Panc1 (cell line): ENCODE measurements around the gene FAM149B1.

Experiments used
- POLR2AphosphoS5 ChIP-seq: IDR thresholded peaks from 2 replicates; pipeline ENCODE4 v1.6.1; 2012; ENCODE audit warnings: mild to moderate bottlenecking, low read depth, low read length, moderate library complexity
- SIN3A ChIP-seq: IDR thresholded peaks from 2 replicates; pipeline ENCODE4 v1.6.1; 2012; ENCODE audit warnings: low read depth, mild to moderate bottlenecking, low read length, moderate library complexity, borderline replicate concordance; ENCODE audit not compliant: insufficient read depth
- TCF7L2 ChIP-seq: IDR thresholded peaks from 2 replicates; pipeline ENCODE4 v1.6.1; 2011; ENCODE audit warnings: mild to moderate bottlenecking, low read depth, low read length, inconsistent platforms
- TF ChIP-seq, protein P1 (sequence below): fragments of 450-650 bp; IDR thresholded peaks from 2 replicates; pipeline ENCODE4 v1.5.1; 2017; ENCODE audit warnings: mild to moderate bottlenecking
- TF ChIP-seq, protein P2 (sequence below), 2 experiments: IDR thresholded peaks; 2 replicates each; pipeline ENCODE4 v1.6.1; 2011 to 2012; ENCODE audit warnings: low read depth in 2 of 2, control low read depth in 1 of 2, low read length in 1 of 2, mild to moderate bottlenecking in 1 of 2, moderate library complexity in 1 of 2; ENCODE audit not compliant: insufficient read depth in 1 of 2

DNA sequence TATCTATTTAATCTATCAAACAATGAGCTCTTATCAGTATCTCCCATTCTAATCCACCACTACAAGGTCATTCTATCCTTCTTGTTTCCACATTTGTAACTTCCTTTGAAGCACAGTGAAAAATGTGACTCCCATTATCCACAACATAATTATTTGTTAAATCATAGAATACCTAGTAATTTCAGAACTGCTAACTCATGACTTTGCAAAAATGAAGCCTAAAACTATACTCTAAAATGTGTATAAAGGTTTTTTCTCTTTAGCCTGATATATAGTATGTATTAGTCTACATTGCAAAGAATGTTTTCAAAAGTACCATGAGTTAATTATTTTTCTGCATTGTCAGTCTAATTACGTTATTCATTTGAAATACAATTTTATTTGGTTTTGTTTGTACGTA is 96.5 kb downstream of the FAM149B1 start:
- TF ChIP-seq SIN3A (no peak), POLR2AphosphoS5 (no peak), TCF7L2 (no peak)
- TF ChIP-seq, protein P1, sequence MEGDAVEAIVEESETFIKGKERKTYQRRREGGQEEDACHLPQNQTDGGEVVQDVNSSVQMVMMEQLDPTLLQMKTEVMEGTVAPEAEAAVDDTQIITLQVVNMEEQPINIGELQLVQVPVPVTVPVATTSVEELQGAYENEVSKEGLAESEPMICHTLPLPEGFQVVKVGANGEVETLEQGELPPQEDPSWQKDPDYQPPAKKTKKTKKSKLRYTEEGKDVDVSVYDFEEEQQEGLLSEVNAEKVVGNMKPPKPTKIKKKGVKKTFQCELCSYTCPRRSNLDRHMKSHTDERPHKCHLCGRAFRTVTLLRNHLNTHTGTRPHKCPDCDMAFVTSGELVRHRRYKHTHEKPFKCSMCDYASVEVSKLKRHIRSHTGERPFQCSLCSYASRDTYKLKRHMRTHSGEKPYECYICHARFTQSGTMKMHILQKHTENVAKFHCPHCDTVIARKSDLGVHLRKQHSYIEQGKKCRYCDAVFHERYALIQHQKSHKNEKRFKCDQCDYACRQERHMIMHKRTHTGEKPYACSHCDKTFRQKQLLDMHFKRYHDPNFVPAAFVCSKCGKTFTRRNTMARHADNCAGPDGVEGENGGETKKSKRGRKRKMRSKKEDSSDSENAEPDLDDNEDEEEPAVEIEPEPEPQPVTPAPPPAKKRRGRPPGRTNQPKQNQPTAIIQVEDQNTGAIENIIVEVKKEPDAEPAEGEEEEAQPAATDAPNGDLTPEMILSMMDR = no peak
- TF ChIP-seq, protein P2, sequence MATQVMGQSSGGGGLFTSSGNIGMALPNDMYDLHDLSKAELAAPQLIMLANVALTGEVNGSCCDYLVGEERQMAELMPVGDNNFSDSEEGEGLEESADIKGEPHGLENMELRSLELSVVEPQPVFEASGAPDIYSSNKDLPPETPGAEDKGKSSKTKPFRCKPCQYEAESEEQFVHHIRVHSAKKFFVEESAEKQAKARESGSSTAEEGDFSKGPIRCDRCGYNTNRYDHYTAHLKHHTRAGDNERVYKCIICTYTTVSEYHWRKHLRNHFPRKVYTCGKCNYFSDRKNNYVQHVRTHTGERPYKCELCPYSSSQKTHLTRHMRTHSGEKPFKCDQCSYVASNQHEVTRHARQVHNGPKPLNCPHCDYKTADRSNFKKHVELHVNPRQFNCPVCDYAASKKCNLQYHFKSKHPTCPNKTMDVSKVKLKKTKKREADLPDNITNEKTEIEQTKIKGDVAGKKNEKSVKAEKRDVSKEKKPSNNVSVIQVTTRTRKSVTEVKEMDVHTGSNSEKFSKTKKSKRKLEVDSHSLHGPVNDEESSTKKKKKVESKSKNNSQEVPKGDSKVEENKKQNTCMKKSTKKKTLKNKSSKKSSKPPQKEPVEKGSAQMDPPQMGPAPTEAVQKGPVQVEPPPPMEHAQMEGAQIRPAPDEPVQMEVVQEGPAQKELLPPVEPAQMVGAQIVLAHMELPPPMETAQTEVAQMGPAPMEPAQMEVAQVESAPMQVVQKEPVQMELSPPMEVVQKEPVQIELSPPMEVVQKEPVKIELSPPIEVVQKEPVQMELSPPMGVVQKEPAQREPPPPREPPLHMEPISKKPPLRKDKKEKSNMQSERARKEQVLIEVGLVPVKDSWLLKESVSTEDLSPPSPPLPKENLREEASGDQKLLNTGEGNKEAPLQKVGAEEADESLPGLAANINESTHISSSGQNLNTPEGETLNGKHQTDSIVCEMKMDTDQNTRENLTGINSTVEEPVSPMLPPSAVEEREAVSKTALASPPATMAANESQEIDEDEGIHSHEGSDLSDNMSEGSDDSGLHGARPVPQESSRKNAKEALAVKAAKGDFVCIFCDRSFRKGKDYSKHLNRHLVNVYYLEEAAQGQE (IDR thresholded peaks at IDR 0.05; ENCODE audit: insufficient read depth in 1 of 2, low read depth in 2 of 2, low read length in 1 of 2) = no peak
